Neutrophil (primary cell): ENCODE data around the gene SNAPC4.

Source experiments
- H3K27ac ChIP-seq: fragments of 200-600 bp; sonication (generic); 2 replicates; pipeline ENCODE4 v1.5.1; 2016; ENCODE audit warnings: mild to moderate bottlenecking, moderate library complexity
- H3K27me3 ChIP-seq: fragments of 200-600 bp; sonication (generic); 2 replicates; pipeline ENCODE4 v1.6.0; 2016; ENCODE audit warnings: mild to moderate bottlenecking
- H3K36me3 ChIP-seq: fragments of 200-600 bp; sonication (generic); 2 replicates; pipeline ENCODE4 v1.5.1; 2017
- H3K4me1 ChIP-seq, 2 experiments: fragments of 200-600 bp in 1 of 2; sonication (generic) in 1 of 2; 1 replicate in 1 of 2; 2 replicates in 1 of 2; pipeline versions ENCODE4 v1.5.1 to v1.6.1; 2013 to 2016; ENCODE audit warnings: low read depth in 1 of 2, low read length in 1 of 2, mild to moderate bottlenecking in 1 of 2, moderate library complexity in 1 of 2; ENCODE audit not compliant: control insufficient read depth in 1 of 2, insufficient read depth in 1 of 2
- H3K4me3 ChIP-seq, 2 experiments: fragments of 200-600 bp in 1 of 2; sonication (generic) in 1 of 2; 1 replicate in 1 of 2; 2 replicates in 1 of 2; pipeline ENCODE4 v1.5.1; 2013 to 2016; ENCODE audit warnings: low read depth in 1 of 2, low read length in 1 of 2, mild to moderate bottlenecking in 1 of 2, moderate library complexity in 1 of 2
- H3K9me3 ChIP-seq: fragments of 200-600 bp; sonication (generic); 2 replicates; pipeline ENCODE4 v1.5.1; 2016
- CTCF ChIP-seq: fragments of 200-600 bp; sonication (generic); IDR thresholded peaks from 2 replicates; pipeline ENCODE4 v1.5.1; 2016; ENCODE audit warnings: antibody characterized with exemption

Gene SNAPC4

DNA sequence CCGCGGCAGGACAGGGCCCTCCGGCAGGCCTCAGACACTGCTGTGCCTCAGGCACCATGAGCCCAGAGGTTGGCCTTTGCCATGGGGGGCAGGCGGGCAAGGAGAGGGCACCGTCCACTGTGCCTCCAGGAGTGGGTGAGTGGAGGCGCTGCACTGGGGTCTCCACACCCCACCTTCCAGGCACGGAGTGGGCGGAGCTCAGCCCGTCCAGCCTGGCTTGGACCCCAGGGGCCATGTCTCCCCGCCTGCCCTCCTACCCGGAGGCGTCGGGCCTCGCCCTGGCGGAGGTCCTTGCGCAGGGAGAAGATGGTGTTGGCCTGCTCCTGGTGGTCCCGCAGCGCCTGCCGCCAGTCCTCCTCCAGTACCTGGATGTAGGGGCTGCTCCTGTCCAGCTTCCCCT is 29.9 kb downstream of the SNAPC4 start:
- H3K9me3 ChIP-seq, result no peaks in the 10 kb centered on the region
- H3K4me3 ChIP-seq, result no peak overlapping the region

DNA sequence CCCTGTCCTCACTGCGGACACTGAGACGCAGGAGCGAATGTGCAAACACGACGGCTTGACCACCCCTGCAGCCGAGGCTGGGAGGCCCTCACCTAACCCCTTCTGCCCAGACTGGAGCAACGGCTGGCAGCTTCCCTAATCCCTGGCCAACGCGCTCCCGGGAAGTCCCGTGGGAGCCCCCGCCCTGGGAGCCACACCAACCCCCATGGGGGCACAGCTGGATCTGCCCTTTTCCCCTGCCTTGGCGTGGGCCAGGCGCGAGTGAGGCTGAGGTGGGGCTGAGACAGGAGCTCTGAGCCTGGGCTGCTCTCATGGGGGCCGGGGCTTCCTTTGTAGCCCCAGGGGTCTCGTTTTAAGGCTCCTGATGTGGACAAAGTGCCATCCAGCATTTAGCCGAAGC is 31.8 kb downstream of the SNAPC4 start:
- Histone ChIP-seq H3K27me3 (no peaks in the 10 kb centered on the region), H3K36me3 (peaks cover 19% of the 10 kb centered on the region), H3K4me3 (no peak overlapping the region), H3K4me1 (peaks cover 42 to 47% of the 10 kb centered on the region in 2 experiments), H3K9me3 (no peaks in the 10 kb centered on the region), H3K27ac (no peak overlapping the region)
- no peak for TF ChIP-seq CTCF

More for the DNA sequence above, 29.9 kb downstream of the SNAPC4 start:
- H3K27me3 ChIP-seq, result no peaks in the 10 kb centered on the region
- no peak overlapping the region for H3K27ac ChIP-seq
- H3K36me3 ChIP-seq, result peaks cover 19% of the 10 kb centered on the region
- TF ChIP-seq CTCF, result no peak
- H3K4me1 ChIP-seq, result peaks cover 38 to 39% of the 10 kb centered on the region in 2 experiments

- H3K4me3 ChIP-seq, result no peak overlapping the region
- no peaks in the 10 kb centered on the region for H3K27me3 ChIP-seq
- peaks cover 19% of the 10 kb centered on the region for H3K36me3 ChIP-seq
- H3K4me1 ChIP-seq, result peaks cover 35 to 46% of the 10 kb centered on the region in 2 experiments
- TF ChIP-seq CTCF, result no peak
- no peak overlapping the region for H3K27ac ChIP-seq
- no peaks in the 10 kb centered on the region for H3K9me3 ChIP-seq
These were observed 32.4 kb downstream of the SNAPC4 start for GRCh38 chr9:136367296-136368145.

GRCh38 chr9:136366826-136367225 is 33.1 kb downstream of the SNAPC4 start:
- Histone ChIP-seq H3K9me3 (no peaks in the 10 kb centered on the region), H3K4me3 (no peak overlapping the region), H3K4me1 (peaks cover 30 to 39% of the 10 kb centered on the region in 2 experiments), H3K27ac (peak overlapping the region; percentile 84), H3K36me3 (peaks cover 19% of the 10 kb centered on the region), H3K27me3 (no peaks in the 10 kb centered on the region)
- TF ChIP-seq CTCF, result no peak

- H3K4me1 ChIP-seq, result peaks cover 30 to 39% of the 10 kb centered on the region in 2 experiments
- no peaks in the 10 kb centered on the region for H3K9me3 ChIP-seq
- TF ChIP-seq CTCF, result no peak
- peak overlapping the region; percentile 84 for H3K27ac ChIP-seq
- H3K27me3 ChIP-seq, result no peaks in the 10 kb centered on the region
- peaks cover 13% of the 10 kb centered on the region for H3K36me3 ChIP-seq
- peak overlapping the region in 1 of 2 experiments; percentile 43 for H3K4me3 ChIP-seq
These were observed 34.2 kb downstream of the SNAPC4 start for GRCh38 chr9:136365775-136366222.
